Measurements from ENCODE around the gene LRRN3.

The LRRN3 gene

DNA sequence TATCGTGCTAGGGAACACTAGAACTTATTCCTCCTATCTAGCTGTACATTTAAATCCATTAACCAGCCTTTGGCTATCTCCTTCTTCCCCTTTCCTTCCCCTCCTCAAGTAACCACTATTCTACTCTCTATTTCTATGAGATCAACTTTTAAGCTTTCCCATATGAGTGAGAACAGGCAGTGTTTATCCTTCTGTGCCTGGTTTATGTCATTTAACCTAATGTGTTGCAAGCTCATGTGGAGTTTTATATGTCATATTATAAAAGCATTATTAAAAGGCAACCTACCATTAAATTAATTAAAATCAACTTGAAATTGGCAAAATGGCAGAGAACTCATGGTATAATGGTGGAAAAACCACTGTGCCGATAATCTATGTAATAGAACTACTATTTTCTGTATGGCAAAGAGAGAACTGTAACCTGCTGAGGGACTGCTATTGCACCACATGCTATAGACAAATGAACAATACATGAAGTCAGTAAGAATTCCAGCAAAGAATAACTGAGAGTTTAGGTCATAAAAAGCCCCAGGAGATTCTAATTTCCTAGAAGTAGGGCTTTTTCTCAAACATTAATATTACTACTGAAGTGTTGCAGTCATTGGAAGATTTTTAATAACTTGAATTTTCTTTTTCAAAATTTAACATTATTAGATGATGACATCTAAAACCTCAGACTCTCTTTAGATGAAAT lies 81.8 kb downstream of the LRRN3 start:
- DNase-seq (ENCODE audit: low spot score), result no peak

DNA sequence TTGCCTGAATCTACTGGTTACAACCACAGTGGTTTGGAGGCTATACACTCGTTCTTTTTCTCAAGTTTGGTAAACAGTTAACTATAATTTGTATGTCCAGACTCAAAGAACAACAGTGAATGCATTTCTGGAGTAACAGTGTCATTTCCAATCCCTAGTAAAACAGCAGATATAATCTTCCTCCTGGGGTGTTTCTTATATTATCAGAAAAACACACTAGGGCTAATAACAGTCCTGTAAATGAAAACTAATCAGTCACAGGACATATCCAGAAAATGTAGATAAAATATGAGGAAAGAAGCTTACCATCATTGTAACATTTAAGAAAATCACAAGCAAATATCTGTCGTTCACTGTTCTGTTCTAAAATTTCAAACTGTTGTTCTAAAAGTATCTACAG lies 82.6 kb downstream of the LRRN3 start:
- no peak for DNase-seq (ENCODE audit: low spot score)

DNA sequence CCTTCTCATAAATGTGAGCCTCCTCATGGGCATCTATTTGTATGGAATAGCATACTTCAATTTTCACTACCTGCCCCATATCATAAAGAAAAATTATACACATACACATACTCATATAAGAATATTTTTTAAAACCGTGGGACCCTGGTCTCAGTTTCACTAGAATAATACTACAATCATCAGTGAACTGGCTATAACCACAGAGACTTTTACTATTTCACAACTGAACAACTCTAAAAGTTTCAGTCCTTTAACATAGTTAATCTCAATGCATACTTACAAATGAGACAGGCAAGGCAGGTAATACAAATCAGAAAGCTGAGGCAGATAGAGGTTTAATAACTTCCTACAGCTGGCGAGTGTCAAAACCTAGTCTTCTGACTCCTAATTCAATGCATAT lies 83.1 kb downstream of the LRRN3 start:
- no peak for DNase-seq (ENCODE audit: low spot score)

DNA sequence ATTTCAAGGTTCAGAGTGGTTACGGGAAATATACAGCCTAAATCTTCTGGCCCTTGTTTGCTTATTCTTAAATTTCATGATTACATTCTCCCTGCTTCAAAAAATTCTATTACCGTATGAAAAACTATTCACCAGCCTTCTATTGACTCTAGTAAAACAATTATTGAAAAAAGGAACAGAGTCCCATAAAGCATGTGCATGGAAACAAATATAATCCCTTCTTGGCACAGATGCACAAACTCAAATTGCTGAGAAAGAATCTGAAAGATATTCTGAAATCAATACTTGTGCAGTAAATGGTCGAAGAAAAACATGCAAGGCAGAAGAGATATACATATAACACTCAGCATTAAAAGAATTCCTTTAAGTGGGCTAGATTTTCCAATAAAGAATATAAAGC lies 83.6 kb downstream of the LRRN3 start:
- DNase-seq (ENCODE audit: low spot score), result no peak
